Activated B cell treated with CpG ODN at 0.5 μM for 24 hours (primary cell): Measurements from ENCODE around the gene ASPG. TPM values are rescaled to one million over a fixed set of nuclear protein-coding genes. Genes with fewer than 3 reads are reported as not detected.

Source experiments
- ATAC-seq: fragments of 200-7000 bp; cut with Tn5 transposase; one replicate; pipeline ENCODE4 v1.10.0; 2021; ENCODE audit warnings: low read depth, mild to moderate bottlenecking, moderate library complexity
- CTCF ChIA-PET: fragments of 350-600 bp; sonication (Branson Sonifier 250); formaldehyde crosslinking; loops from one replicate; lab custom pipeline; 2021; ENCODE audit warnings: antibody characterized with exemption; lab: Charles Lee
- POLR2A ChIA-PET: fragments of 350-600 bp; sonication (Branson Sonifier 250); formaldehyde crosslinking; loops from one replicate; lab custom pipeline; 2021; ENCODE audit warnings: antibody characterized with exemption; lab: Charles Lee
- DNase-seq: peaks from one replicate; pipeline ENCODE4 v3.0.0; 2022
- H3K27ac Mint-ChIP-seq: one replicate; pipeline ENCODE4 v1.8.0; 2020; ENCODE audit warnings: mixed read lengths
- H3K27me3 Mint-ChIP-seq: one replicate; pipeline ENCODE4 v1.8.0; 2021; ENCODE audit warnings: mixed read lengths
- H3K36me3 Mint-ChIP-seq: one replicate; pipeline ENCODE4 v1.8.0; 2021; ENCODE audit warnings: low read depth, mixed read lengths
- H3K4me1 Mint-ChIP-seq: one replicate; pipeline ENCODE4 v1.8.0; 2021; ENCODE audit warnings: mixed read lengths
- H3K4me3 Mint-ChIP-seq: one replicate; pipeline ENCODE4 v1.8.0; 2020; ENCODE audit warnings: mild to moderate bottlenecking, mixed read lengths
- H3K9me3 Mint-ChIP-seq: one replicate; pipeline ENCODE4 v1.8.0; 2020; ENCODE audit warnings: mixed read lengths
- intact Hi-C: fragments of 100-400 bp; cut with micrococcal nuclease; formaldehyde crosslinking; loops from one replicate; pipeline ENCODE4 v1.15.1; 2024
- total RNA-seq: library from RNA; stranded (reverse); gene quantifications from 2 replicates; pipeline ENCODE4 v1.2.3, GENCODE V29; 2022
- TF ChIP-seq, protein P1 (sequence below): fragments of 200-600 bp; IDR thresholded peaks from one replicate; pipeline ENCODE4 v1.8.0; 2022; ENCODE audit warnings: antibody characterized with exemption, mild to moderate bottlenecking

ASPG gene
- total RNA-seq, 1 donor from 2014 or later = not detected

DNA sequence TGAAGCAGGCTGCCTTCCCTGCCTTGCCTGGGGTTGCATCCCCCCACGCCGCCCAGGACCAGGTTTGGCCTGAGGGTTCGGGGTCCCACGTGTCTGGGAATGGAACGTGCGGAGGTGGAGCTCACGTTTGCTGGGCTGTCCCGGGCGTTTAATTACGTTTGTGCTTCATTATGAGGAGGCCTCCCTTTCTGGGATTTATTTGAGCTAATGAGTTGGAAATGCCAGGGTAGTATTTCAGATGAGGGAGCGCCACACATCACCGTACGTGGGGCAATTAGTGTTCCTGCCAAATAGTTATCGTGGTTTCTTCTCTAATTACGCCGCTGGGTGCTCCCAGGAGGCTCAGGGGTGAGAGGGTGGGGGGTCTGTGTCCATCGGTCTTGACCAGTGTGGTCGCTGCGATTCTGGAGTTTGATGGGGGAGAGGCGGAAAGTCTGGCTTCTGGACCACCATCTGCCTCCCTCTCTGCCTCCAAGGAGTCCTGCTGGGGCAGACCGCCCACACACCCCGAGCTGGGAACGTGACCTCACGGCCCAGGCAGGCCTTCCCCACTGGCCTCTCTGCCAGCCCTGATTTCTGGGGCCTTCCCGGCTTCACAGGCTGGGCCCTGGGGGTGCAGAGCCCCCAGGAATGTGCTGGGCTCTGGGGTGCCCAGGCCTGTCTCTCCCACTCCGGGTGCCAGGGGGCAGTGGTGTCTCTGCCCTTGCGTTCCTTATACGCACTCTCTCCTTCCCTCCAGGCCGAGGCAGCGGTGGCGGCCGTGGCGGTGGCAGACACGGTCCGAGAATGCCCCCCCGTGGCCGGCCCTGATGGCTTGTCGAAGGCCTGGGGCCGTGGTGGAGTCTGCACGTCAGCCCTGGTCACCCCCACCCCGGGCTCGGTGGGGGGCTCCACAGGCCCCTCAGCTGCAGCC, 71.8 kb downstream of the ASPG start:
- DNase-seq = no peak
- no peaks in the 10 kb centered on the region for H3K4me1 Mint-ChIP-seq
- ChIA-PET CTCF (no interaction called here), POLR2A (no interaction called here)
- no peak overlapping the region for H3K4me3 Mint-ChIP-seq
- intact Hi-C loops = no loop called here
- H3K36me3 Mint-ChIP-seq = no peaks in the 10 kb centered on the region
- H3K27me3 Mint-ChIP-seq = no peaks in the 10 kb centered on the region
- no peaks in the 10 kb centered on the region for H3K9me3 Mint-ChIP-seq
- no peak overlapping the region for H3K27ac Mint-ChIP-seq
- no peak for ATAC-seq
- TF ChIP-seq, protein P1, sequence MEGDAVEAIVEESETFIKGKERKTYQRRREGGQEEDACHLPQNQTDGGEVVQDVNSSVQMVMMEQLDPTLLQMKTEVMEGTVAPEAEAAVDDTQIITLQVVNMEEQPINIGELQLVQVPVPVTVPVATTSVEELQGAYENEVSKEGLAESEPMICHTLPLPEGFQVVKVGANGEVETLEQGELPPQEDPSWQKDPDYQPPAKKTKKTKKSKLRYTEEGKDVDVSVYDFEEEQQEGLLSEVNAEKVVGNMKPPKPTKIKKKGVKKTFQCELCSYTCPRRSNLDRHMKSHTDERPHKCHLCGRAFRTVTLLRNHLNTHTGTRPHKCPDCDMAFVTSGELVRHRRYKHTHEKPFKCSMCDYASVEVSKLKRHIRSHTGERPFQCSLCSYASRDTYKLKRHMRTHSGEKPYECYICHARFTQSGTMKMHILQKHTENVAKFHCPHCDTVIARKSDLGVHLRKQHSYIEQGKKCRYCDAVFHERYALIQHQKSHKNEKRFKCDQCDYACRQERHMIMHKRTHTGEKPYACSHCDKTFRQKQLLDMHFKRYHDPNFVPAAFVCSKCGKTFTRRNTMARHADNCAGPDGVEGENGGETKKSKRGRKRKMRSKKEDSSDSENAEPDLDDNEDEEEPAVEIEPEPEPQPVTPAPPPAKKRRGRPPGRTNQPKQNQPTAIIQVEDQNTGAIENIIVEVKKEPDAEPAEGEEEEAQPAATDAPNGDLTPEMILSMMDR = no peak

DNA sequence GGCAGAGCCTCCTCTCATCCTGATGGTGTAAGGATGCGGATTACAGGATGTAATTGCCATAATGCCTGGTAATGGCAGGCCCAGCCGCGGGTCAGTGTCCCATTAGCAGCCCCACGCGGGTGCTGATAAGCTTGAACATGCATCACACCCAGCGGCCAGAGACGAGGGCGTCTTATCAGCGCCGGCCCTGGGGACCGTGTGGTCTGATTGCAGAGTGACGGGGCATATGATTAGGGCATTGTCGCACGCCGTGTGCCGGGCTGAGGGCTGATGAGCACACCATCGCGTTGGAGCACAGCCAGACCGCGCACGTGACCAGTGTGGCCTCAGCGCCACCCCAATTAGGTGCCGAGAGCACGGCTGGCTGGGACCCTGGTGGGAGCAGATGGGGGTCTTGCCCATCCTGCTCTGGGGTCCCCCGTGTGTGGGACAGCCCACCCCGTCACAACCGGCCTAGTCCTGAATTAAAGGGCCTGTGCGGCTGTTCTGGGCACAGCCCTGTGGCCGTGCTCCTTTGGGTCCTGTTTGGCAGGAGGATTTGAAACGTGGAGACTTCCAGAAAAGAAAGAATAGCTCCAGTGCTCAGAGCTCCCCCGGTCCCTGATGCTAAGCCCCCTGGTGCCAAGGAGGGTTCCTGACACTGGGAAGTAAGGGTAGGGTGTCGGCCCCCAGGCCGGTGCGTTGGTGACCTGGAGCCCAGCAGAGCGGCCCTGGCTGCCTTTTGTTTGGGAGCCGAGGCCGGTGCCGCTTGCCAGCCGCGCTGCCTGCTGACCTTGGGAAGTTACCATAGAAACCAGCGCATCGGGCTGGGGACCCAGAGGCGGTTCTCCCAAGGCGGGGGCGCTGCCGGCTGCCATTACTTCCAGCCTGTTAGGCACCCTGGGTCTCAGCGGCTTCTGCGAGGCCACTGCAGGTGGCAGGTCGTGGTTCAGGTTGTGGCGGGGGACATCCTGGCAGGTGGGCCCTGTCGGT, 73.6 kb downstream of the ASPG start:
- H3K9me3 Mint-ChIP-seq = no peaks in the 10 kb centered on the region
- TF ChIP-seq, protein P1 = no peak
- CTCF ChIA-PET = no interaction called here
- intact Hi-C loops = no loop called here
- no peak overlapping the region for H3K4me3 Mint-ChIP-seq
- no peaks in the 10 kb centered on the region for H3K4me1 Mint-ChIP-seq
- no peaks in the 10 kb centered on the region for H3K27me3 Mint-ChIP-seq
- POLR2A ChIA-PET = no interaction called here
- no peak overlapping the region for H3K27ac Mint-ChIP-seq
- H3K36me3 Mint-ChIP-seq = no peaks in the 10 kb centered on the region
- DNase-seq (no peak), ATAC-seq (no peak)

DNA sequence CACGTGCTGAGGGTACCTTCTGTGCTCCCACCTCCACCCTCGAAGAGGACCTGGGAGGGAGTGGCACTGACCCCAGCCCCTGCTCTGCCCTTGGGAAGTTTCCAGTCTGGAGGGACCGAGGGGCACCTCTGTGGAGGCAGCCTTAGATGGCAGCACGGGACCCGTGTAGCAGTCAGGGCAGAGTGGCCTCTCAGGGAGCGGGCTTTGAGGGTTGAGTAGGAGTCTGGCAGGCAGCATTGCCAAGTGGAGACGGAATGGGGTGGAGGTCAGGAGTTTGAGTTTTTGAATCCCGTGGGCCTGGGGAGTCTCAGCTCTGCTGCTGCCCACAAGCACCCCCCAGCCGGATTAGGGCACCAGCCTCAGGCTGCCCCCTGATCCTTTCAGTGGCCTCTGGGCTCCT, 74.5 kb downstream of the ASPG start:
- intact Hi-C loops = no loop called here
- H3K36me3 Mint-ChIP-seq = no peaks in the 10 kb centered on the region
- ATAC-seq = no peak
- POLR2A ChIA-PET = no interaction called here
- DNase-seq = no peak
- H3K27me3 Mint-ChIP-seq = no peaks in the 10 kb centered on the region
- TF ChIP-seq, protein P1 = no peak
- no peak overlapping the region for H3K27ac Mint-ChIP-seq
- no peak overlapping the region for H3K4me3 Mint-ChIP-seq
- H3K4me1 Mint-ChIP-seq = no peaks in the 10 kb centered on the region
- CTCF ChIA-PET = no interaction called here
- H3K9me3 Mint-ChIP-seq = no peaks in the 10 kb centered on the region

DNA sequence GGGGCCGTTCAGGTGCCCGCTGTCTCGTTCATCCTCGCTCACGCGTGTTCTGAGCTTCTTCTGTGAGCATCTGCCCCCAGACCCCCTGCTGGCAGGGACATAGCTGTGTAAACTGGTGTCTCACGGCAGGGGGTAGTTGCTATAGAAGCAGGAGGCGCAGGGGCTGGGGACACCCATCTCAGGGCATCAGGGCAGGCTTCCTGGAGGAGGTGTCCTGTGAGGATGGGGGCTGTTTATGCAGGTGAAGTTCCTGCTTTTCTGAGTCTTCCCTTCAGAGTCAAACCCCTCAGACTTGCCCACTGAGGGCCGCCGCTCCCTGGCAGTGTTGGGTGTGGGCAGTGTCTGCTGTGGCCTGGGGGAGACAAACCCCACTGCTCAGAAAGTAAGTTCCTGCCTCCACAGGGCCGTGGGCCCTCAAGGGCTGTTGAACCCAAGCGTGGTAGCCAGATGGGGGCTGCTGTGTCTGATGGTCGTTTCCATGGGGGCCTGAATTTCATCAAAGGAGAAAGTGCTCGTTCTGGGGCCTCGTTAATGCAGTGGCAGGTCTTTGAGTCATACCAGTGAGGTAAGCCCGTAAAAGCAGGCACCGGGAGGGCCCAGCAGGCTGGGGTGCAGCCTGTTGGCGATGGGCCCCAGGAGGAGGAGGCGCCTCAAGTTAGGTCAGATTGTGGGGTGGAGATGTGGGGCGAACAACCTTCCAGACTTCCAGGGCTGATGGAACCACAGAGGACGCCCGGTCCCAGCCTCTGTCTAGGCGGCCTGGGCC, 76.3 kb downstream of the ASPG start:
- H3K27me3 Mint-ChIP-seq = no peaks in the 10 kb centered on the region
- DNase-seq (no peak), ATAC-seq (no peak)
- no peak overlapping the region for H3K4me3 Mint-ChIP-seq
- no peaks in the 10 kb centered on the region for H3K36me3 Mint-ChIP-seq
- no peaks in the 10 kb centered on the region for H3K9me3 Mint-ChIP-seq
- intact Hi-C loops = no loop called here
- H3K27ac Mint-ChIP-seq = no peak overlapping the region
- ChIA-PET POLR2A (no interaction called here), CTCF (no interaction called here)
- TF ChIP-seq, protein P1 = no peak
- H3K4me1 Mint-ChIP-seq = no peaks in the 10 kb centered on the region
